ENCODE results near the gene POLR2E. TPM values are rescaled to one million over a fixed set of nuclear protein-coding genes. Genes with fewer than 3 reads are reported as not detected.
A peak's percentile ranks its signal among the peaks of the same experiment; 100 is the strongest.

Gene POLR2E
- total RNA-seq = 156 and 168 TPM in 2 replicates
- long read RNA-seq, transcript POLR2E-213 (8 exons, 2,831 nt) = major isoform, 22 of 24 reads
- long read RNA-seq, partial matches to known transcripts = 0 of 24 reads
- long read RNA-seq, other reads (novel, unspliced or antisense) = 1 of 24 reads

DNA sequence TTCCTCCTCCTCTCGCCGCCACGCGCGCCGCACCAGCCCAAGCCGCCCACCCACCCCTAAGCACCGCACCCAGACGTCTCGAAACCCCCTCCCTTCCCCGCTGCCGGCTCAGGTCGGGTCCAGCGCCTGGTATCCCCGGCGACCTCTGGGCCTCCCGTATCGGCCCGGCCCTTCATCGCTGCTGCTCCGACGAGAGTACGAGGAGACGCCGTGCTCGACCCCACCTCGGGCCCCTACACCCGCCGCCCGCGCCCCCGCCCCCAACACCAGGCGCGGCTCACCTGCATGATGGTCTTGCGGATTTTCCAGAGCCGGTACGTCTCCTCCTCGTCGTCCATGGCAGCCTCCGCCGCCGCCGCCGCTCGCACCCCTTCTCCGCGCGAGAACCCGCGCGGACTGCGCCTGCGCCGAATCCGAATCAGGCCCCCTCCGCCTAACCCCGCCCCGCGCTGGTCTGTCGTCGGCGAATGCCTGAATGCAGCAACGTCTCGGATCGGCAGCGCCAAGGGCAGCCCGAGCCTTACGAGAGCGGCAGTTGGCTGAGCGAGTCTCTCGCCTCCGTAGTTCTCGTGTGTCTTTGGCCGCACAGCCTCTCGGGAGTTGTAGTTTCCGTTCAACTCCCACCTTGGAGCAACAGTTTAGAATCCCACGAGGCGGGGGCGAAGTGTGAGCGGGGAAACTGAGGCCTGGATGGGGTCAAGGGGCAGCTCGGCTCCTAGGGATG lies at the start of gene POLR2E:
TSS of gene POLR2E (minus strand) at position 398 of the 724 bp plus-strand sequence. CDS start at position 338, 60 bp downstream.
- Mint-ChIP-seq H3K4me1 (ENCODE audit: unreplicated experiment) (peaks cover 33% of the 10 kb centered on the region), H3K36me3 (ENCODE audit: unreplicated experiment) (no peaks in the 10 kb centered on the region), H3K4me3 (ENCODE audit: unreplicated experiment) (peak within 1 kb of the TSS; percentile 88), H3K9me3 (ENCODE audit: unreplicated experiment) (no peaks in the 10 kb centered on the region), H3K27ac (ENCODE audit: unreplicated experiment) (peak within 1 kb of the TSS; percentile 78), H3K27me3 (ENCODE audit: unreplicated experiment) (no peaks in the 10 kb centered on the region)
- peak; percentile 100 for DNase-seq (ENCODE audit: extremely low spot score, unreplicated experiment)
- no peak for TF ChIP-seq CTCF (IDR thresholded peaks at IDR 0.05)

GRCh38 chr19:1144741-1145140 lies 49.6 kb upstream of the POLR2E start:
- no peak overlapping the region for H3K27ac Mint-ChIP-seq (ENCODE audit: unreplicated experiment)
- H3K9me3 Mint-ChIP-seq (ENCODE audit: unreplicated experiment) = no peaks in the 10 kb centered on the region
- no peak overlapping the region for H3K4me3 Mint-ChIP-seq (ENCODE audit: unreplicated experiment)
- peaks cover 27% of the 10 kb centered on the region for H3K36me3 Mint-ChIP-seq (ENCODE audit: unreplicated experiment)
- TF ChIP-seq CTCF (IDR thresholded peaks at IDR 0.05) = no peak
- no peaks in the 10 kb centered on the region for H3K27me3 Mint-ChIP-seq (ENCODE audit: unreplicated experiment)
- H3K4me1 Mint-ChIP-seq (ENCODE audit: unreplicated experiment) = no peaks in the 10 kb centered on the region
- no peak for DNase-seq (ENCODE audit: extremely low spot score, unreplicated experiment)

GRCh38 chr19:1143828-1144399 lies 48.7 kb upstream of the POLR2E start:
- Mint-ChIP-seq H3K9me3 (ENCODE audit: unreplicated experiment) (no peaks in the 10 kb centered on the region), H3K27me3 (ENCODE audit: unreplicated experiment) (no peaks in the 10 kb centered on the region), H3K4me1 (ENCODE audit: unreplicated experiment) (no peaks in the 10 kb centered on the region), H3K36me3 (ENCODE audit: unreplicated experiment) (peaks cover 26% of the 10 kb centered on the region), H3K4me3 (ENCODE audit: unreplicated experiment) (no peak overlapping the region), H3K27ac (ENCODE audit: unreplicated experiment) (no peak overlapping the region)
- DNase-seq (ENCODE audit: extremely low spot score, unreplicated experiment) = no peak
- no peak for TF ChIP-seq CTCF (IDR thresholded peaks at IDR 0.05)

GRCh38 chr19:1141944-1142343 lies 46.8 kb upstream of the POLR2E start:
- H3K36me3 Mint-ChIP-seq (ENCODE audit: unreplicated experiment) = peaks cover 26% of the 10 kb centered on the region
- no peaks in the 10 kb centered on the region for H3K27me3 Mint-ChIP-seq (ENCODE audit: unreplicated experiment)
- DNase-seq (ENCODE audit: extremely low spot score, unreplicated experiment) = no peak
- no peak overlapping the region for H3K4me3 Mint-ChIP-seq (ENCODE audit: unreplicated experiment)
- no peaks in the 10 kb centered on the region for H3K9me3 Mint-ChIP-seq (ENCODE audit: unreplicated experiment)
- H3K27ac Mint-ChIP-seq (ENCODE audit: unreplicated experiment) = no peak overlapping the region
- no peaks in the 10 kb centered on the region for H3K4me1 Mint-ChIP-seq (ENCODE audit: unreplicated experiment)
- TF ChIP-seq CTCF (IDR thresholded peaks at IDR 0.05) = no peak

All from osteocyte (in vitro differentiated cells).